HepG2 (cell line): ENCODE data around the gene TRAP1. TPM values are rescaled to one million over a fixed set of nuclear protein-coding genes. Genes with fewer than 3 reads are reported as not detected.

Source experiments
- KLF12 ChIP-seq: sonication (generic); formaldehyde crosslinking; IDR thresholded peaks from 2 replicates; pipeline ENCODE4 v1.4.0; 2020; ENCODE audit warnings: missing genetic modification reagents, borderline replicate concordance
- NONO ChIP-seq, 2 experiments: fragments of 450-650 bp in 1 of 2; sonication (generic) in 1 of 2; formaldehyde crosslinking in 1 of 2; IDR thresholded peaks in 1 of 2; conservative IDR thresholded peaks in 1 of 2; 2 replicates each; pipeline versions ENCODE4 v1.6.1 to v1.8.0; 2017 to 2022; ENCODE audit warnings: mild to moderate bottlenecking in 1 of 2, missing genetic modification reagents in 1 of 2, moderate library complexity in 1 of 2
- SP4 ChIP-seq: sonication (generic); formaldehyde crosslinking; IDR thresholded peaks from 2 replicates; pipeline ENCODE4 v1.8.1; 2023; ENCODE audit warnings: mild to moderate bottlenecking, missing genetic modification reagents
- STAT6 ChIP-seq: sonication (generic); formaldehyde crosslinking; IDR thresholded peaks from 2 replicates; pipeline ENCODE4 v1.4.0; 2020; ENCODE audit warnings: missing genetic modification reagents, mild to moderate bottlenecking, borderline replicate concordance
- ZBTB42 ChIP-seq: sonication (generic); formaldehyde crosslinking; IDR thresholded peaks from 2 replicates; pipeline ENCODE4 v1.5.0; 2020; ENCODE audit warnings: mild to moderate bottlenecking, missing genetic modification reagents
- ZFP90 ChIP-seq: sonication (generic); formaldehyde crosslinking; IDR thresholded peaks from 2 replicates; pipeline ENCODE4 v1.8.0; 2022; ENCODE audit warnings: missing genetic modification reagents, mild to moderate bottlenecking, inconsistent platforms, borderline replicate concordance
- ZNF318 ChIP-seq: sonication (generic); formaldehyde crosslinking; IDR thresholded peaks from 2 replicates; pipeline ENCODE4 v1.4.0; 2020; ENCODE audit warnings: mild to moderate bottlenecking, missing genetic modification reagents
- ZNF383 ChIP-seq: sonication (generic); formaldehyde crosslinking; IDR thresholded peaks from 2 replicates; pipeline ENCODE4 v1.4.0; 2020; ENCODE audit warnings: missing genetic modification reagents, mild to moderate bottlenecking, borderline replicate concordance
- ZNF704 ChIP-seq: sonication (generic); formaldehyde crosslinking; IDR thresholded peaks from 2 replicates; pipeline ENCODE4 v1.8.1; 2023; ENCODE audit warnings: mild to moderate bottlenecking, inconsistent platforms, moderate library complexity, missing genetic modification reagents, borderline replicate concordance
- ZSCAN22 ChIP-seq: sonication (generic); formaldehyde crosslinking; IDR thresholded peaks from 2 replicates; pipeline ENCODE4 v1.4.0; 2020; ENCODE audit warnings: mild to moderate bottlenecking, missing genetic modification reagents
- ZSCAN25 ChIP-seq: sonication (generic); formaldehyde crosslinking; IDR thresholded peaks from 2 replicates; pipeline ENCODE4 v1.8.0; 2022; ENCODE audit warnings: mild to moderate bottlenecking, missing genetic modification reagents
- ZXDC ChIP-seq: sonication (generic); formaldehyde crosslinking; IDR thresholded peaks from 2 replicates; pipeline ENCODE4 v1.5.0; 2020; ENCODE audit warnings: mild to moderate bottlenecking, missing genetic modification reagents
- polyA plus RNA-seq, 8 experiments: library from polyadenylated mRNA; depleted of rRNA in 3 of 8; stranded (reverse) in 7 of 8; unstranded in 1 of 8; fragments of >200 nt; fragmentation: Illumina TruSeq in 4 of 8; extraction: Trizol in 4 of 8; gene quantifications; 2 replicates each; pipeline versions ENCODE4 v1.2.1 to v1.2.3, GENCODE V29; 2011 to 2016; ENCODE audit warnings: low read depth in 4 of 8, missing spikeins in 1 of 8, mixed read lengths in 1 of 8; ENCODE audit not compliant: insufficient read depth in 1 of 8
- total RNA-seq, 5 experiments: library from RNA; depleted of rRNA; stranded (reverse); fragments of >200 nt; fragmentation: Illumina TruSeq; extraction: Trizol; gene quantifications; 2 replicates each; pipeline ENCODE4 v1.2.3, GENCODE V29; 2016; ENCODE audit warnings: low read depth in 1 of 5

The TRAP1 gene
- total and polyA plus RNA-seq, 2 of the 13 experiments (the other 11 are each of a cell fraction or from before 2014, with no cell fraction given), result 127 to 240 TPM

- TF ChIP-seq ZNF318 (CRISPR knock-in tag), result 0 out of 2 replicates have a peak, but pooled peaks have one; percentile 47
- peak; percentile 53; the same call in 1 of the 2 replicates for TF ChIP-seq KLF12 (CRISPR knock-in tag)
- no peak for TF ChIP-seq ZSCAN22
- no peak for TF ChIP-seq ZXDC (CRISPR knock-in tag)
- TF ChIP-seq ZBTB42, result no peak
- no peak for TF ChIP-seq ZNF704 (CRISPR knock-in tag)
- TF ChIP-seq ZSCAN25 (CRISPR knock-in tag), result no peak
- TF ChIP-seq STAT6, result no peak
- TF ChIP-seq ZNF383 (CRISPR knock-in tag), result no peak
- TF ChIP-seq ZFP90 (CRISPR knock-in tag), result no peak
- no peak for TF ChIP-seq NONO (IDR thresholded peaks at IDR 0.05)
- peak; percentile 65; the same call in 1 of the 2 replicates for TF ChIP-seq NONO (CRISPR knock-in tag; conservative IDR thresholded peaks at IDR 0.05)
- TF ChIP-seq SP4 (CRISPR knock-in tag), result no peak
These were observed 62.9 kb downstream of the TRAP1 start, which contains the start of gene DNASE1 (continued) for GRCh38 chr16:3654249-3654991.
